Cardiac ventricle fibroblast (primary cell): ENCODE data around the gene CNOT6. TPM values are rescaled to one million over a fixed set of nuclear protein-coding genes. Genes with fewer than 3 reads are reported as not detected.

Source experiments
- total RNA-seq: library from RNA; depleted of rRNA; stranded (reverse); fragments of >200 nt; gene quantifications from 2 replicates; pipeline ENCODE4 v1.2.3, GENCODE V29; 2015

Gene CNOT6
- total RNA-seq: 8.7 and 11.1 TPM in 2 replicates

DNA sequence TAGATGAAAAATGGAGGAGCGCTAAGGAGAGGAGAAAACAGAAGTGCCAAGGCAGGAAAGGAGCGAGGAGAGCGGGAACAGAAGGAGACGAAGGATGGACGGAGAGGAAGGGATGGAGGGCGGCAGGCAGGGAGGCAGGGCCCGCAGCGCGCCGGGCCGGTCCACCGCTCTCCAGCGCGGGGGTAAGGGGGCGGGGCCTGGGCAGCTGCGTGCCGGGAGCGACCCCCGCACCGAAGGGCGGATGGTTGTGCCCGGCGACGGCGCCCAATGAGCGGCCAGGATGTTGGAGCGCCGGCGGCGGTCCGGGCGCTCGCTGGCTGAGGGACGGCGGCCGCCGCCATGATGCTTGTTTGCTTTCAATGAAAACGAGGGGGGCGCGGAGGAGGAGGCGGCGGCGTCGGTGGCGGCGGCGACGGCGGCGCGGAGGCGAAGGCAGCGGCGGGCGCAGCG lies at the start of gene CNOT6:
CNOT6 (plus strand) TSS at position 320 of the 450 bp plus-strand sequence. CDS start 34,898 bp downstream, outside the sequence.

GRCh38 chr5:180591311-180591887 lies 97.2 kb downstream of the CNOT6 start, which contains the start of gene SCGB3A1:
Gene SCGB3A1 (minus strand): TSS chr5:180591499. CDS start chr5:180591462, 37 bp downstream.

Other genes with a start within 250 kb of the CNOT6 start
- 13.8 and 20.5 TPM in 2 replicates for gene MAPK9, start 202.3 kb upstream of the CNOT6 start, total RNA-seq
- 81.7 and 98.0 TPM in 2 replicates for gene GFPT2, start 141.0 kb upstream of the CNOT6 start, total RNA-seq
- not detected in 2 replicates for gene SCGB3A1, start 97.1 kb downstream of the CNOT6 start, total RNA-seq
- 2.0 and 2.8 TPM in 2 replicates for gene FLT4, start 155.2 kb downstream of the CNOT6 start, total RNA-seq
- gene OR2Y1, start 245.7 kb downstream of the CNOT6 start, total RNA-seq: not detected in 2 replicates